IMR-90 (cell line): ENCODE data around the gene MOB1A. TPM values are rescaled to one million over a fixed set of nuclear protein-coding genes. Genes with fewer than 3 reads are reported as not detected.

Source experiments
- ATAC-seq: fragments of 200-7000 bp; cut with Tn5 transposase; 2 replicates; pipeline ENCODE4 v1.9.1; 2020; ENCODE audit warnings: low read depth, mild to moderate bottlenecking, moderate library complexity
- BruUV-seq: library from RNA; stranded (reverse); fragments of 400-500 nt; replicated peaks from 2 replicates; lab custom pipeline; 2021; lab: Mats Ljungman, UMichigan
- CTCF ChIA-PET: fragments of 300-600 bp; formaldehyde crosslinking; extraction: SDS; loops from one replicate; lab custom pipeline; 2021; ENCODE audit warnings: antibody characterized with exemption; lab: Yijun Ruan, JAX
- POLR2A ChIA-PET: fragments of 300-600 bp; sonication (Branson Sonifier 250); formaldehyde crosslinking; loops from one replicate; lab custom pipeline; 2022; ENCODE audit warnings: antibody characterized with exemption; ENCODE audit not compliant: unreplicated experiment; lab: Charles Lee
- DNase-seq: peaks from one replicate; pipeline ENCODE4 v3.0.0; 2013
- H2AFZ ChIP-seq: replicated peaks from 2 replicates; pipeline ENCODE3; 2013; ENCODE audit warnings: low read length, mild to moderate bottlenecking; ENCODE audit not compliant: poor library complexity
- H2AK5ac ChIP-seq: 2 replicates; pipeline ENCODE4 v1.6.1; 2013; ENCODE audit warnings: low read depth, low read length, inconsistent platforms
- H2AK9ac ChIP-seq: replicated peaks from 2 replicates; pipeline ENCODE3; 2013; ENCODE audit warnings: mild to moderate bottlenecking, low read depth, low read length, moderate library complexity; ENCODE audit not compliant: poor library complexity
- H2BK120ac ChIP-seq: 2 replicates; pipeline ENCODE4 v1.6.1; 2013; ENCODE audit warnings: low read depth, low read length, inconsistent platforms
- H2BK15ac ChIP-seq: 3 replicates; pipeline ENCODE4 v1.6.1; 2013; ENCODE audit warnings: low read depth, low read length, inconsistent platforms
- H2BK20ac ChIP-seq: 2 replicates; pipeline ENCODE4 v1.6.1; 2013; ENCODE audit warnings: low read depth, mild to moderate bottlenecking, inconsistent platforms, low read length, moderate library complexity
- H2BK5ac ChIP-seq: 2 replicates; pipeline ENCODE4 v1.6.1; 2013; ENCODE audit warnings: mild to moderate bottlenecking, low read depth, low read length, inconsistent platforms; ENCODE audit not compliant: poor library complexity, severe bottlenecking
- H3K14ac ChIP-seq: replicated peaks from 2 replicates; pipeline ENCODE4 v1.6.1; 2013; ENCODE audit warnings: low read depth, low read length, inconsistent platforms
- H3K18ac ChIP-seq: 2 replicates; pipeline ENCODE4 v1.6.1; 2013; ENCODE audit warnings: low read depth, low read length, control low read depth
- H3K23ac ChIP-seq: 2 replicates; pipeline ENCODE4 v1.6.1; 2013; ENCODE audit warnings: low read depth, low read length, inconsistent platforms
- H3K27ac ChIP-seq: 2 replicates; pipeline ENCODE4 v1.5.1; 2013; ENCODE audit warnings: mild to moderate bottlenecking, control low read depth, low read length; ENCODE audit not compliant: insufficient read depth
- H3K27me3 ChIP-seq: 2 replicates; pipeline ENCODE4 v1.6.1; 2013; ENCODE audit warnings: low read length; ENCODE audit not compliant: control insufficient read depth, insufficient read depth
- H3K36me3 ChIP-seq: 2 replicates; pipeline ENCODE4 v1.6.1; 2013; ENCODE audit warnings: low read length, mixed read lengths; ENCODE audit not compliant: control insufficient read depth, insufficient read depth
- H3K4ac ChIP-seq: 2 replicates; pipeline ENCODE4 v1.6.1; 2013; ENCODE audit warnings: low read depth, low read length, inconsistent platforms
- H3K4me1 ChIP-seq: 2 replicates; pipeline ENCODE4 v1.6.1; 2013; ENCODE audit warnings: low read length, mixed read lengths; ENCODE audit not compliant: control insufficient read depth, insufficient read depth
- H3K4me2 ChIP-seq: 2 replicates; pipeline ENCODE4 v1.6.1; 2013; ENCODE audit warnings: low read depth, mild to moderate bottlenecking, control low read depth, low read length, moderate library complexity
- H3K4me3 ChIP-seq: 2 replicates; pipeline ENCODE4 v1.5.1; 2013; ENCODE audit warnings: low read depth, mild to moderate bottlenecking, control low read depth, low read length, moderate library complexity; ENCODE audit not compliant: insufficient read depth
- H3K56ac ChIP-seq: 2 replicates; pipeline ENCODE4 v1.6.1; 2013; ENCODE audit warnings: low read length, inconsistent platforms; ENCODE audit not compliant: insufficient read depth; ENCODE audit errors: extremely low read depth
- H3K79me1 ChIP-seq, 2 experiments: 2 replicates each; pipeline ENCODE4 v1.6.1; 2013; ENCODE audit warnings: low read length in 2 of 2, inconsistent platforms in 1 of 2, low read depth in 1 of 2
- H3K9ac ChIP-seq: 2 replicates; pipeline ENCODE4 v1.6.1; 2013; ENCODE audit warnings: low read depth, low read length, control low read depth
- H3K9me1 ChIP-seq: 2 replicates; pipeline ENCODE4 v1.6.1; 2013; ENCODE audit warnings: low read length, inconsistent platforms; ENCODE audit not compliant: insufficient read depth
- H3K9me3 ChIP-seq: 2 replicates; pipeline ENCODE4 v1.6.1; 2013; ENCODE audit warnings: low read length; ENCODE audit not compliant: control insufficient read depth, insufficient read depth
- H4K20me1 ChIP-seq: 2 replicates; pipeline ENCODE4 v1.6.1; 2013; ENCODE audit warnings: low read length, inconsistent platforms; ENCODE audit not compliant: insufficient read depth
- H4K5ac ChIP-seq: 2 replicates; pipeline ENCODE4 v1.6.1; 2013; ENCODE audit warnings: mild to moderate bottlenecking, low read depth, low read length, control low read depth
- H4K8ac ChIP-seq, 2 experiments: 2 replicates each; pipeline ENCODE4 v1.6.1; 2013; ENCODE audit warnings: low read depth in 2 of 2, low read length in 2 of 2, control low read depth in 1 of 2, inconsistent platforms in 1 of 2
- H4K91ac ChIP-seq: 2 replicates; pipeline ENCODE4 v1.6.1; 2013; ENCODE audit warnings: low read depth, low read length, inconsistent platforms; ENCODE audit not compliant: insufficient read depth
- ELK1 ChIP-seq: fragments of 150-350 bp; IDR thresholded peaks from 2 replicates; pipeline ENCODE4 v1.6.1; 2016; ENCODE audit warnings: low read depth, mild to moderate bottlenecking, low read length, moderate library complexity, borderline replicate concordance
- FOS ChIP-seq: fragments of 150-350 bp; IDR thresholded peaks from 2 replicates; pipeline ENCODE4 v1.6.1; 2016; ENCODE audit warnings: low read depth, low read length
- MAFK ChIP-seq: IDR thresholded peaks from 2 replicates; pipeline ENCODE4 v1.6.1; 2012; ENCODE audit warnings: low read depth, low read length, improper control_type of control experiment
- MXI1 ChIP-seq: IDR thresholded peaks from 2 replicates; pipeline ENCODE4 v1.6.1; 2012; ENCODE audit warnings: low read depth, mild to moderate bottlenecking, low read length, moderate library complexity, borderline replicate concordance
- RCOR1 ChIP-seq: IDR thresholded peaks from 2 replicates; pipeline ENCODE4 v1.6.1; 2012; ENCODE audit warnings: mild to moderate bottlenecking, low read length, improper control_type of control experiment; ENCODE audit not compliant: insufficient replicate concordance
- RFX5 ChIP-seq: IDR thresholded peaks from 2 replicates; pipeline ENCODE4 v1.8.0; 2012; ENCODE audit warnings: low read depth, mild to moderate bottlenecking, low read length, moderate library complexity
- USF2 ChIP-seq: fragments of 150-350 bp; IDR thresholded peaks from 2 replicates; pipeline ENCODE4 v1.6.1; 2017; ENCODE audit warnings: mild to moderate bottlenecking, antibody characterized with exemption, low read length, low read depth
- WGBS, 2 experiments: methylation state at CpG; one replicate each; pipeline versions ENCODE4 v1.1.5 to v1.1.7; 2013; ENCODE audit warnings: missing lambda C conversion rate in 2 of 2; ENCODE audit not compliant: insufficient read length in 1 of 2; ENCODE audit errors: extremely low coverage in 2 of 2; 5-methylcytosine and 5-hydroxymethylcytosine counted together
- dilution Hi-C: fragments of 300-500 bp; cut with HindIII; formaldehyde crosslinking; loops from one replicate; pipeline ENCODE4 v1.14.3; 2018; ENCODE audit warnings: low sequenced_read_pairs; ENCODE audit not compliant: unreplicated experiment
- in situ Hi-C: fragments of 300-500 bp; cut with MboI; formaldehyde crosslinking; loops from 3 replicates; pipeline ENCODE4 v1.14.3; 2019; ENCODE audit warnings: low sequenced_read_pairs, inconsistent platforms, mixed read lengths
- intact Hi-C: fragments of 100-400 bp; cut with micrococcal nuclease; formaldehyde crosslinking; loops from 2 replicates; pipeline ENCODE4 v1.10.0; 2022
- polyA plus RNA-seq, 3 experiments: library from polyadenylated mRNA; depleted of rRNA; stranded (reverse); fragments of >200 nt; gene quantifications; 2 replicates each; pipeline ENCODE4 v1.2.3, GENCODE V29; 2012; ENCODE audit warnings: low replicate concordance in 1 of 3
- total RNA-seq: library from RNA; depleted of rRNA; stranded (reverse); fragments of >200 nt; gene quantifications from 2 replicates; pipeline ENCODE4 v1.2.3, GENCODE V29; 2012

Gene MOB1A
- total and polyA plus RNA-seq, 2 of the 4 experiments (the other 2 are of a cell fraction): 21.0 to 60.8 TPM

GRCh38 chr2:74155830-74156229 is 22.8 kb downstream of the MOB1A start:
- H2AK9ac ChIP-seq: no peak overlapping the region
- no peak overlapping the region for H2BK120ac ChIP-seq
- no peak overlapping the region for H3K4me3 ChIP-seq
- no peak for TF ChIP-seq USF2
- no peak for TF ChIP-seq MXI1
- TF ChIP-seq RFX5: no peak
- TF ChIP-seq ELK1: no peak
- TF ChIP-seq FOS: no peak
- no peak for TF ChIP-seq MAFK
- no peak for TF ChIP-seq RCOR1
- no peak for DNase-seq
- peaks cover 34% of the 10 kb centered on the region for H3K36me3 ChIP-seq
- no peak overlapping the region for H2BK20ac ChIP-seq
- no TSS peak for BruUV-seq
- dilution Hi-C loops (no loop called here), intact Hi-C loops (no loop called here), in situ Hi-C loops (no loop called here)
- no peak overlapping the region for H3K18ac ChIP-seq
- H3K9me1 ChIP-seq: no peaks in the 10 kb centered on the region
- H3K14ac ChIP-seq: no peak overlapping the region
- H3K4me2 ChIP-seq: no peak overlapping the region
- H3K56ac ChIP-seq: no peak overlapping the region
- no peak overlapping the region for H4K91ac ChIP-seq
- H3K9ac ChIP-seq: no peak overlapping the region
- H4K20me1 ChIP-seq: peaks cover 3% of the 10 kb centered on the region; the same call in 1 of the 2 replicates
- WGBS, 2 experiments: no CpG with 5 or more reads among the region's 3 CpGs
- ChIA-PET POLR2A (no interaction called here), CTCF (no interaction called here)
- H2AFZ ChIP-seq: no peak overlapping the region
- no peak overlapping the region for H4K8ac ChIP-seq
- H3K27me3 ChIP-seq: no peaks in the 10 kb centered on the region
- no peak overlapping the region for H3K4ac ChIP-seq
- H3K79me1 ChIP-seq: peaks cover 13 to 33% of the 10 kb centered on the region in 2 experiments
- H3K27ac ChIP-seq: no peak overlapping the region
- no peak overlapping the region for H2BK15ac ChIP-seq
- H3K9me3 ChIP-seq: no peaks in the 10 kb centered on the region
- ATAC-seq: no peak
- no peak overlapping the region for H2AK5ac ChIP-seq
- no peak overlapping the region for H2BK5ac ChIP-seq
- H3K4me1 ChIP-seq: no peaks in the 10 kb centered on the region
- no peak overlapping the region for H3K23ac ChIP-seq
- H4K5ac ChIP-seq: no peak overlapping the region
